MM.1S (cell line): Measurements from ENCODE around the gene MND1.

Experiments
- CTCF ChIP-seq: fragments of 300-600 bp; sonication (generic); IDR thresholded peaks from 2 replicates; pipeline ENCODE4 v1.5.1; 2016; ENCODE audit warnings: antibody characterized with exemption, low read length, mixed read lengths
- EZH2 ChIP-seq: fragments of 300-600 bp; sonication (generic); optimal IDR thresholded peaks from 2 replicates; pipeline ENCODE3; 2017; ENCODE audit warnings: low read depth, mild to moderate bottlenecking, antibody characterized with exemption, low read length, mixed read lengths

GRCh38 chr4:153348006-153348405 lies 3.5 kb downstream of the MND1 start:
- TF ChIP-seq EZH2 (no peak), CTCF (no peak)
